Measurements from ENCODE around the gene KCNE4.

The KCNE4 gene

DNA sequence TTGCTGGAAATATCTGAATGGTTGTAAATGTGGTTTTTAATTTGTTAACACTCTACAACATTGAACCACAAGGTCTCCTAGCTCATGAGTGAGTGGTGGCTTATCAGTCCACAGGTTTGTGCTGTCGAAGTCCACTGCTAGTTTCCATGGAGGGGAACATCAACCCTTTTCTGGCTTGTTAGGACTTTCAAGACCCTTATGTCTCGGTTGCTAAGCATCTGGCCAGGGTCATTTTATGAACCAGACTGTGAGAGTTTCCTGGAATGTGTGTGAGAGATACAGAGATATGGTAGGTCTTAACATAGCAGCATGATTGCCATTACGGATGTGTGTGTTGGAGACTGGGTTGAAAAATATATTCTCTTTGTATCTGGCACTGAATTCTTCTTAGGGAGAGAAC is 36.9 kb downstream of the KCNE4 start:
- no peak for DNase-seq

DNA sequence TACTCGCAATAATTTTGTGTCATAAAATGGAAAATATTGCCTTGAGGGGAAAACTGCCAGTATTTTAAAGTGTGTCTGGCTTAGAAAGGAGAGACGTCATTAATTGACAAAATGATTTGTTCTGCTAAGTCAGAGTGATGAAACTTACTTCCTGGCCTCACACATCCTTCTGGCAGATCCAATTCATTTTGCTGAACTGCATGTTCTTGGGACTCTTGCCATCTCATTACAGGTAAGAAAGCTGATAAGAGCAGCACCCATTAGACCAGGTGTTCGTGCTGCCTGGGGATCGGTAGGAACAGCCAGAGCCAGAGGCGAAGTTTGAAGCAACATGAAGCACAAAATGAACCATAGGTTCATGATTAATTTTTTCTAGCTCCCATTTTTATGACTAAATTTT is 38.0 kb downstream of the KCNE4 start:
- DNase-seq, result no peak

DNA sequence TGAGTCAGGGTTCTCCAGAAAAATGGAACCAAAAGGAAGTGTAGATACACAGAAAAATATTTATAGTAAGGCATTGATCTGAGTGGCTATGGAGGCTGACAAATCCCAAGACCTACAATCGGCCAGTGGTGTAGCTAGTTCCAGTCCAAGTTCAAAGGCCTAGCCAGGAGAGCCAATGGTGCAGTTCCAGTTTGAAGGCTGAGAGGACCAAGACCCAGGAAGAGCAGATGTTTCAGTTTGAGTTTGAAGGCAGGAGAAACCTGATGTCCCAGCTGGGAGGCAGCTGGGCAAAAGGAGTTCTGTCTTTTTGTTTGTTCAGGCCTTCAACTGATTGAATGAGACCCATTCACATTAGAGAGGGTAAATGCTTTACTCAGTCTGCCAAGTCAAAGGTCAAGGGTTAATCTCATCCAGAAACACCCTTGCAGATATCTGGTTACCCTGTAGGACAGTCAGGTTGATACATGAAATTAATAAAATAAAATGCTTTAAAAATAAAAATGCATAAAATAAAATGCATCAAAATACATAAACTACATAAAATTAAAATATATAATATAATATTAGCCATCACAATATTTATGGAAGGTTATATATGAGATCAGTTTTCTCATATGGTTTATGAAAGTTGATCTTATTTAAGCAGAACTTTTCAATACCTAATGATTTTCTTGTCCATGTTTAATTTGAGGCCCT is 38.7 kb downstream of the KCNE4 start:
- DNase-seq, result no peak

DNA sequence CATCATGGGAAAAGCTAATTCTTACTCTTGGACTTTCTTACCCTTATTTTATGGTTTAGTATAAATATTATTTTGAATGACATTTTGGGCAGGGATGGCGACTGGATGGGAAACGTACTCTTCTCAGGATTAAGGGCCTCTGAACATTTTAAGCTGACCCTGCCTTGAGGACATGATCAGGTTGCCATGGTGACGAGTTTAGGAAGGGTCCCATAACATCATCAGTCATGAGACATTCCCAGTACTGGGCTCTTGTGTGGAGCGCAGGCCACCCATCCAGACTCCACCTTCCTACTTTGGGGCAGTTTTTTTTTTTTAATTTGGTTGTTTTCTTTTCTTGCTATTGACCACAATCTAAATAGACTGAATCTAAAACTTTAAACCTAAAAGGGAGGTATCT is 40.7 kb downstream of the KCNE4 start:
- no peak for DNase-seq

DNA sequence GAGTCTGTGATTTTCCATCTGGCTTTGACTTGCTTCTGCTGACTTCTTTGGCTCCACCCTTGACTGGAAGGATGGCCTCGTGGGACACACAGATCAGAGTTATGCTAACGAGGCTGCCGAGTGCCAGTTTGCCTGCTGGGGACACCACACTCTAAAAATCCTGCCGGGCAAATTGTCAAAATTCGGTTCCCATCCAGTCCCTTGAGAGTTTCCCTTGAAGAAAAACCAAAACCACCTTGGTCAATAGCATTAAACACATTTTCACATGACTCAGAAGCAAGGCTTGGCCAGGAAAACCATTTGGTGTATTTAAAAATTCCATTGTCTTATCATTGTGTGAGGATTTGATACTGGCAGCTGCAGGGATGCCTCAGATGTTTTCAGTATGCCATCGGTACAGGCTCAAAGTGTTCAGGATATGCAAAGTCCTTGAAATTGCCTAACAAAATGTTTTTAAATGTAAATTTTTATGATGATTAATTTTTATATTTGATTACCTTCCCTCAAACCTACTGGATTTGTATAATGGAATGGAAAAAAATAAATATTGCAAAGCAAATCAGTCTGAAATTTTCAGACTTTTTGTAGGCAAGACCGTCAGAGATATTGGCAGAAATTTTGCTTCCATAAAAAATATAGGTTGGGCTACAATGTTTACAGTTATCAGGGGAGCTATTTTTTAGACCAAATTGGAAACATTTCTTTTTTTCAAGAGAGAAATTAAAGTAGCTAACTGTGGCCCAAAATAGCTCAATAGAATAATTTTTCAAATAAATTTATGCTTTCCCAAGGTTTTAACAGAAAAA is 41.6 kb downstream of the KCNE4 start:
- DNase-seq, result peak; percentile 35

DNA sequence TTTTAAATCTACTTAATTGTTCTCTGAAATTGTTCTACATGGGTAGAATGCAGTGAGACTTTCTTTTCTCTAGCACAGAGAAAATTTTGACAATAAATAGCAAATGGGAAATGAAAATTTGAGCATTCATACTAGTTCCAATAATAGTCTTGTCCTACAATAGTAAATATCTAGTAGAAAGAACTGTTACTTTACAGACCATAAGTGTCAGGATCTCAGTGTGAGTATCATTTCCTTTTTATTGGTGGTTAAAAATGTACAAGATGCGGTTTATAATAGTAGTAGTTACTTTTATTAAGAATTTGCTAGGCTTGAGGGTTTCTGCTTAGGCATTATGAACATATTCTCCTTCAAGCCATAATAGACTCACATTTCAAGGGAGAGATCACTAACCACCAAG is 43.2 kb downstream of the KCNE4 start:
- DNase-seq, result no peak

DNA sequence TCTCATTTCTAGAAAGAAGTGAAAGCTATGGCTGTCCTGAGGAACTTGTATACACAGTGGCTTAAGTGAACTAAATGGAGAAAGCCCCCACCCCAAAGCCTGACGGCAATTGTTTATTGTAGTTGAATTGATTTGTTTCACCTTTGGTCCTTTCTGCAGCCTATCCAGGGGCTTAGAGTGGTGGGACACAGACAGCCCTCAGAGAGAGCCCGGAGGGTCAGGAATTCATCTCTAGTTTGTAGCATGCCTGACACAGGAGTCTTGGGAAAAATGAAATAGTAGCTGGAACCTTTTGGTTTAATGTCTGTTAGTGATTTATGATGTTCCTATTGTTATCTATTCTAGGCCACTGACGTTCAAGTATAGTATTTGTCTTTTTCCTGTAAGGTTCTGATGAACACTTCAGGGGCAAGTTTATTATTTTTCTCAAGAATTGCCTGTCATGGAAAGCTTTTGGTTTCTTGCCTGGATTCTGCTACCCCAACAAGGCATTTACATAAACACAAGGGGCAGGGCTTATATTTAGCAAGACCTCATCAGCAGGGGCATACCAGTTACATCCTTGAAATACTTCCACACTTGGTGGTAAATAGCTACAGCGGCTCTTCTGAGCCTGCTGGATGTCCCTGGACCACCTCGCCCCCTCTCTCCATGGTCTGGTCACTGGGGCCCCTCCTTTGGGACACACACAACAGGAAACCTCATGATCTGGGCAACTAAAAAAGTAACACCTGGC is 44.4 kb downstream of the KCNE4 start:
- no peak for DNase-seq

DNA sequence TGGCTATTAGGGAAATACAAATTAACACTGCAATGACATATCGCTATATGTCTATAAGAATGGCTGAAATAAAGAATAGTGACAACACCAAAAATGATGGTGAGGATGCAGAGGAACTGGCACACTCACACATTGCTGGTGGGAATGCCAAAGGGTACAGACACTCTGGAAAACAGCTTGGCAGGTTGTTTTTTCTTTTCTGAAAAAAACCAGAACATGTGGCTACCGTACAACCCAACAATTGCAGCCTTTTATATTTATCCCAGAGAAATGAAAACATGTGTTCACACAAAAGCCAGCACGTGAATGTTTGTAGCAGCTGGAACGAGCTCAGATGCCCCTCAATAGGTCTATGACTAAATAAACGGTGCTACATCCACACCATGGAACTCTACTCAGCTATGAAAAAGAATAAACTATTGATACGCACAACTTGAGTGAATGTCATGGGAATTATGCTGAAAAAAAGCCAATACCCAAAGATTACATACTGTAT is 45.9 kb downstream of the KCNE4 start:
- no peak for DNase-seq

DNA sequence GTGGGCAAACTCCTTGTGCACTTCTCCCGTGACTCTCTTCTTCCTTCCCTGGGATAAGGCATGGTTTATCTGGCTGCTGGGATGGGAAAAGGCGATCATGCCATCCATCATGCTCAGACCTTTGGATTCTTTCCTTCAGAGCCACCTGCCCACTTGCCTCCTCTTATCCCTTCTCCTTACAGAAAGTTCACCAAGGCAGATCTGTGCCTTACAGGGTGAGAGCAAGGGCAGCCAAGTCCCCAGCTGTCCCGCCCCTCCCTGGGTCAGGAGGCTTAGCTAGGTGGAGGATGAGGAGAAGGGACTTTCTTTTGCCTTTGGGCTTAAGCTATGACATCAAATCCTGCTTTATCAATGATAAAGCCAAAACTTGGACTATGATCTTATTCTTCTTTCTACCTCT is 47.6 kb downstream of the KCNE4 start:
- no peak for DNase-seq

DNA sequence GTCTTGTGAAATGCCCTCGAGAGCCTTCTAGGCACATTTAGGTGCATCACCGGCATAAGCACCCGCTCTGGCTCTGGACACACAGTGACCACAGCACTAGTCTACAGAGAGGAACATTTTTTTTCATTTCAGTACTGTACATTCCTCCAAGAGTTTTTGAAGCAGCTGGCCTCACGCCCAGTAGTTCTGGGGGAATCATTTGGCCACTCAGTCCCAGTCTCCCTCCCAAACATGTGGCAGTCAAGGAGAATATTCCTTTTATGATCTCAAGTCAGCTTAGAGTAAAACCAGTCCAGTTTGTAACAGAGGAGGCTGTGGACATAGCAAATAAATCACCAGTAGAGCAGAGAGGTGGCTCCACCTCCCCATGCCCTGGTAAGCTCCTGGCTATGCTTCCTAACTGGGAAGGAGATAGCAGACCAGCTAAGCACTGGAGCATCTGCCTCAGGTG is 48.1 kb downstream of the KCNE4 start:
- DNase-seq, result no peak

DNA sequence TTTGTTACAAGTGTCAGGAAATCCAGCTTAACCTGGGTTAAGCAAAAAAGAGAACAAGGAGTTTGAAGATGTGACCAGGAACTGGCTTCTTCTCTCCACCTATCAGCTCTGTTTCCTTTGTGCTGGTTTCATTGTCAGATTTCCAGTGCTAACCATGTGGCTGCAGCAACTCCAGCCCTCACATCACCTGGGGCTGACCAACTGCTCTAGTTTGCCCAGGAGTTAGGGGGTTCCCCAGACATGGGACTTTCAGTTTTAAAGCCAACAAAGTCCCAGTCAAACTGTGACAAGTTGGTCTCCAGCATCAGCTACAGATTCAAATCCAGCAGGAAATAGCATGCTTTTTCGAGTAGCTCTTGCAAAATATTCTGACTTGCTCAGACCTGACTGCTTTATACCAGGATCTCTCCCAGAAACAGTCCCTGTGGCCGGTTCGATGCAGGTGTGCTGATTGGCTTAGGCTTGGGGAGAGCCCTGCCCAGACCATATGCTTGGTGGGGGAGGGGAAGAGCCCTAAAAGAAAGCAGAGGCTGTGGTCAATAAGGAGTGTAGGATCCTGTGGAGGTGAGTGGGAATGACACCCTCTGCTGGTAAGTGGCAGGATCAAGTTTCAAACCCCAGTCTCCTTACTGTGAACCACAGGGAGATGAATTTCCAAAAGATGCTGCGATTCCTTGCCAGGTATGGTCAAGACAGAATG is 49.5 kb downstream of the KCNE4 start:
- DNase-seq, result no peak

DNA sequence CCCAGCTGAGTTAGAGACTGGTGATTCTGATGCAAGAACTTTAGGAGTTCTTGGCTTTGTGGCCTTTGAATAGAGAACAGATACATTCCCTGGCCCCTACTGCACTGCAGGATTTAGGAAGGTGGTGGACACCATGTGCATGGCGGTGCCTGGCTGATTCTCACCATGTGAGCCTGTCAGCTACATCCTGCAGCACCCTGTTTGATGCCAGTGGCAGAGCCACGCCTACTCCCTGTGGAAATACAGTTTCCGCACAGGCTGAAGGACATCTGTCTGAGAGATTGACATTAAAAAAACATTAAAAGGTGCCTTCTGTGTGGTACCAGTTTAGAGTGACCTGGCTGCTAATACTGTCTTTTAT is 50.0 kb downstream of the KCNE4 start:
- DNase-seq, result peak; percentile 7

DNA sequence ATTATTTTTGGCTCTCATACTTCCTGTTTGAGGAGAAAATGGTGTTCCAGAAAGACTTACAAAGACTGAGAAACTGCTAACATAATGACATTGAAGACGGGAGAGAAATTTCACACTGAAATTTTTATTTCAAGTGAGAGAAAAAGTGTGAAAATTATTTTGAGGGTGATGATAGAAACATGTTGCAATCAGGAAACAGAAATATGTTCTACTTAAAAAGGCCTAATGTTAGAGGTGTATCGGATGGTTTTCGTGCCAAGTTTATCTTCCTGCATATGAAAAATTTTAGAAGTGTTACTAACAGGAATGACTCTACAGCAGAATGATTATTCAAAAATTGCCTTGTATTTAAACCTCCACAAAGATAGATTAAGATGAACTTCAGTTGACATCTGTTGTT is 50.5 kb downstream of the KCNE4 start:
- no peak for DNase-seq

DNA sequence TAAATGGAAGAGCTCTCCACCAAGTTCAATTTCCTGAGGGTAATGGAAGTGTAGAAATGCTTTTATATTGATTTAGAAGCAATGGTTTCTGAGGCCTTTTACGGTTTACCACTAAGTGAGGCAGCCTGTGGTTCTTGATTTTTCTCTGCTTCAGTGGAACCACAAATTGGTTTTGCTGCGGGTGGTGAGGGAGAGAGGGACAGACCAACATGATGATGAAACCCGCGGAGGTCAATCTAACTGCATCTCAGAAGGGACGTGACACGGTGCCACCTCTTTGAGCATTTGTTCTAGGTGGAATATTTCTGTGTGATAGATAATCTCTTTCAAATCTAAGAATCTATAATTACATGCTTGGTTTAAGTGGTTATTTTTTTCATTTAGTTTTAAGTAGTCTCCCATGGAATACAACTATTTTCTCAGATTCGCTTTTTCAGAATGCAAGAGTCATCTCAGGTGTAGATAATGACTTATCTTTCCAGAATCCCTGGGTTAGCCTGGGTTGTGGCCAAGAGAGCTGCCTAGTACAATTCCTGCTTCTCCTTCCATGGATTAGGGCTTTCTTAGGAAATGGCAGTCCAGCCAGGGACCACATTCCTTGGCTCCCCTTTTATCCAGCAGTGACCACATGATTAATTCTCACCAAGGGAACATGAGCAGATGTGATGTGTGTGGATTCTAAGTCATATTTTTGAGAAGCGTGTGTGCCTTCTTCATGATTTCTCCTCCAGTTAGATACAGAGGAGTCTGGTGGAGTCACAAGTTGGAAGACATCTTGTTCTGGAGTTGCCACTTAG is 52.5 kb downstream of the KCNE4 start:
- no peak for DNase-seq

Measured in NCI-H1694 (cell line).